AG09319 (cell line): ENCODE measurements around the gene GATAD1.
"Not testable (repeated sequence)": the region's sequence is repeated elsewhere in the genome, so short reads cannot be mapped to it uniquely, and the experiment has no call there.

Experiments
- DNase-seq: peaks from one replicate; pipeline ENCODE4 v3.0.0-alpha.2; 2010; ENCODE audit warnings: low read depth; ENCODE audit errors: extremely low read depth
- TF ChIP-seq, protein P1 (sequence below): IDR thresholded peaks from 2 replicates; pipeline ENCODE4 v1.5.1; 2011; ENCODE audit warnings: low read depth, mild to moderate bottlenecking, inconsistent platforms, low read length, moderate library complexity

Gene GATAD1

GRCh38 chr7:92478711-92479110 lies 31.4 kb downstream of the GATAD1 start:
- TF ChIP-seq, protein P1, sequence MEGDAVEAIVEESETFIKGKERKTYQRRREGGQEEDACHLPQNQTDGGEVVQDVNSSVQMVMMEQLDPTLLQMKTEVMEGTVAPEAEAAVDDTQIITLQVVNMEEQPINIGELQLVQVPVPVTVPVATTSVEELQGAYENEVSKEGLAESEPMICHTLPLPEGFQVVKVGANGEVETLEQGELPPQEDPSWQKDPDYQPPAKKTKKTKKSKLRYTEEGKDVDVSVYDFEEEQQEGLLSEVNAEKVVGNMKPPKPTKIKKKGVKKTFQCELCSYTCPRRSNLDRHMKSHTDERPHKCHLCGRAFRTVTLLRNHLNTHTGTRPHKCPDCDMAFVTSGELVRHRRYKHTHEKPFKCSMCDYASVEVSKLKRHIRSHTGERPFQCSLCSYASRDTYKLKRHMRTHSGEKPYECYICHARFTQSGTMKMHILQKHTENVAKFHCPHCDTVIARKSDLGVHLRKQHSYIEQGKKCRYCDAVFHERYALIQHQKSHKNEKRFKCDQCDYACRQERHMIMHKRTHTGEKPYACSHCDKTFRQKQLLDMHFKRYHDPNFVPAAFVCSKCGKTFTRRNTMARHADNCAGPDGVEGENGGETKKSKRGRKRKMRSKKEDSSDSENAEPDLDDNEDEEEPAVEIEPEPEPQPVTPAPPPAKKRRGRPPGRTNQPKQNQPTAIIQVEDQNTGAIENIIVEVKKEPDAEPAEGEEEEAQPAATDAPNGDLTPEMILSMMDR: no peak
- no peak for DNase-seq

GRCh38 chr7:92479146-92479545 lies 31.9 kb downstream of the GATAD1 start:
- not testable (repeated sequence) for DNase-seq

DNA sequence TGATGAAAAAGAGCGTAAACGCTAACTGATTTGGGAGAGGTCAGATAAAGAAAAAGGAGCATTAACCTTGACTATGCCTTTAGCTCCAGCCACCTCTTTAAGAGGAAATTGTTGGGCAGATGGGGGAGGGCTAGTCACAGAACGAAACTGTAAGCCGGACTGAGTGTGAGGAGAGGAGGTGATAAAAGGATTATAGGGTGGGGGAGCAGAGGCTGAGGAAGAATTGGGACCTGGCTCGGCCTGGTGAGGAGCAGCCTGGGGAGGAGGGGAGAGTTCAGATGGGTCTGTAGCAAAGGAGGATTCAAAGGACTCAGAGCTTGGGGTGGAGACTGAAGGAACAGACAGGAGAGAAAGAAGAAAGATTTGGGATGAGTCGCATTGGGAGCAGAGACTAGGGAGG lies 36.3 kb downstream of the GATAD1 start:
- not testable (repeated sequence) for DNase-seq

DNA sequence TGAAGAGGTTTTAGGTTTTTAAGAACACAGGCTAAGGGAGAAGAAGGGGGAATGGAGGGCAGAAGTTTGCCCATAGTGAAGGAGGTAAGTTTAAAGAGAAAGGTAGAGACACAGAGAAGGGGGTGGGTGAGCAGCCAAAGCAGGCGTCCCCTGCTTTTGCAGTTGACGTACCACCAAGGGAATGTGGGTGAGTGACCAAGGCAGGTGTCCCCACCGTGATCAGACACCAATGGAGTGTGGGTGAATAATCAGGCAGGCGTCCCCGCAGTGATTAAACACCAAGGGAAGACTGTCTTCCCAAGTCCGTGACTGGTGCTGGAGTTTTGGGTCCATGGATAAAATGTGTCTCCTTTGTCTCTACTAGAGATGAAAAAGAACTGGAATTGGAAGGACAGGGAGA lies 36.9 kb downstream of the GATAD1 start:
- DNase-seq: not testable (repeated sequence)

DNA sequence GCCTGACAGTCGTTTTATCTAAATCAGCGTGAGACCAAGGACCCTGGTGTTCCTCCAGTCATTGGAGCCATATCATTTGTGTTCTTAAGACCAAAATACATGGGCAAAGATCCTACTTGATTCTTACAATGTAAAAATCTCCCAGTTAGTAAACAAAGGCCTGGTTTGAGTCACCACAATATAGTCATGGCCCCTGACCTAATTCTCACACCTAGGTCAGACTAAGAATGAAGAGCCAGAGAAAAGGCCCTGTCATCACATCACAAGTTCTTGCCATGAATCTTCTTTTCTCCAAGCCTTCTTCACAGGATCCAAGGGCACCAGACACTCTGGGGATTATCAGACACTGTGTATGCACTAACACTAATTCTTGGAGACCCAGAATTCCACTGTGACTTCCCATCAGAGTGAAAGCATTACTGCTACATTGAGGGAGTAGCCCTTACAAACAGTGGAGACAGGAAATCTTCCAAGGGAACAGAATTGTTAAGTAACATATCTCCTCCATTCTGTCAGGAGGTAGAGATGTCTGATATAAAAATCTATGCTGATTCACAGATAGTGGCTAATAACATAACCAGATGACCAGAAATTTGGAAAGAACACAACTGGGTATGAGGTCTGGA lies 38.1 kb downstream of the GATAD1 start:
- TF ChIP-seq, protein P1: no peak
- no peak for DNase-seq

GRCh38 chr7:92485974-92486373 lies 38.7 kb downstream of the GATAD1 start:
- TF ChIP-seq, protein P1: no peak
- DNase-seq: no peak

- TF ChIP-seq, protein P1: no peak
- no peak for DNase-seq
Measured at GRCh38 chr7:92487804-92488203, 40.5 kb downstream of the GATAD1 start.

DNA sequence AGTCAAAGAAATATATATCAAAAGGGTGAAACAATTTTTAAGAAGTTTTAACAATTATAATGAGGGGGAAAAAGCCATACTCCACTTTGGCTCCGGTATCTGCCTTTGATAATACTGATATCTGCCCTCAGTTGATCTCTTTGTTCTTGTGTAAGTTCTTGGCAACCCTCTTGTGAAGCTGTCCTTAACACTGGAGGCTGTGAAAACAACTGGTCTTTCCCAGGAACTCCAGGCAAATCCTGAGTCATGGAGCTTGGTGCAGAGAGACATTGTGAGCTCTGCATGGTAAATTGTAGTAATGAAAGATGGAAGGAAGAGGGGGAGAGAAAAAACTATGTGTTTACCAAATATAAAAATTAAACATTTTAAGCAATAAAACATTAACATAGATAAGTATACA lies 42.4 kb downstream of the GATAD1 start:
- TF ChIP-seq, protein P1: no peak
- no peak for DNase-seq

- TF ChIP-seq, protein P1: no peak
- no peak for DNase-seq
Measured at GRCh38 chr7:92496876-92497275, 49.6 kb downstream of the GATAD1 start.
